Caco-2 (cell line): ENCODE measurements around the gene POLR1A. TPM values are rescaled to one million over a fixed set of nuclear protein-coding genes. Genes with fewer than 3 reads are reported as not detected.
A peak's percentile ranks its signal among the peaks of the same experiment; 100 is the strongest.

ENCODE experiments used
- BruUV-seq: library from RNA; stranded (reverse); fragments of 400-500 nt; replicated peaks from 2 replicates; lab custom pipeline; 2021; lab: Mats Ljungman, UMichigan
- CTCF ChIA-PET: fragments of 300-600 bp; sonication (Branson Sonifier 250); formaldehyde crosslinking; loops from one replicate; lab custom pipeline; 2022; ENCODE audit warnings: antibody characterized with exemption; lab: Charles Lee
- POLR2A ChIA-PET: fragments of 300-600 bp; sonication (Branson Sonifier 250); formaldehyde crosslinking; loops from one replicate; lab custom pipeline; 2022; ENCODE audit warnings: antibody characterized with exemption; lab: Charles Lee
- DNase-seq, 2 experiments: peaks; one replicate each; pipeline versions ENCODE4 v3.0.0 to v3.0.0-alpha.2; 2020 to 2022
- H3K27me3 ChIP-seq: replicated peaks from 2 replicates; pipeline ENCODE4 v1.6.0; 2011; ENCODE audit warnings: low read length; ENCODE audit not compliant: control insufficient read depth, insufficient read depth
- H3K36me3 ChIP-seq: 2 replicates; pipeline ENCODE4 v1.5.1; 2011; ENCODE audit warnings: low read length; ENCODE audit not compliant: control insufficient read depth, insufficient read depth
- H3K4me1 ChIP-seq: fragments of 250-450 bp; sonication (Bioruptor Pico); 2 replicates; pipeline ENCODE4 v1.5.1; 2020; ENCODE audit warnings: mild to moderate bottlenecking
- H3K4me3 ChIP-seq: 2 replicates; pipeline ENCODE4 v1.5.1; 2011; ENCODE audit warnings: low read depth, mild to moderate bottlenecking, control low read depth, low read length
- H3K9me3 ChIP-seq: fragments of 250-450 bp; sonication (Bioruptor Pico); 2 replicates; pipeline ENCODE4 v1.5.1; 2020; ENCODE audit warnings: mild to moderate bottlenecking, moderate library complexity
- H3K27ac Mint-ChIP-seq: one replicate; pipeline ENCODE4 v1.8.0; 2022; ENCODE audit warnings: mixed read lengths; ENCODE audit not compliant: unreplicated experiment
- H3K27me3 Mint-ChIP-seq: one replicate; pipeline ENCODE4 v1.8.0; 2022; ENCODE audit warnings: mixed read lengths; ENCODE audit not compliant: insufficient read depth, unreplicated experiment
- H3K36me3 Mint-ChIP-seq: one replicate; pipeline ENCODE4 v1.8.0; 2022; ENCODE audit warnings: mild to moderate bottlenecking, mixed read lengths; ENCODE audit not compliant: insufficient read depth, unreplicated experiment
- H3K4me1 Mint-ChIP-seq: one replicate; pipeline ENCODE4 v1.8.0; 2022; ENCODE audit warnings: low read depth, mixed read lengths; ENCODE audit not compliant: unreplicated experiment
- H3K4me3 Mint-ChIP-seq: one replicate; pipeline ENCODE4 v1.8.0; 2022; ENCODE audit warnings: mild to moderate bottlenecking, moderate library complexity, mixed read lengths; ENCODE audit not compliant: unreplicated experiment
- H3K9me3 Mint-ChIP-seq: one replicate; pipeline ENCODE4 v1.8.0; 2022; ENCODE audit warnings: mixed read lengths; ENCODE audit not compliant: unreplicated experiment
- intact Hi-C: fragments of 100-400 bp; cut with micrococcal nuclease; formaldehyde crosslinking; loops from one replicate; pipeline ENCODE4 v1.10.0; 2022; ENCODE audit not compliant: unreplicated experiment
- total RNA-seq: library from RNA; stranded (reverse); gene quantifications from 2 replicates; pipeline ENCODE4 v1.2.3, GENCODE V29; 2022
- TF ChIP-seq, protein P1 (sequence below), 2 experiments: fragments of 200-600 bp in 1 of 2; IDR thresholded peaks; 1 replicate in 1 of 2; 2 replicates in 1 of 2; pipeline versions ENCODE4 v1.5.1 to v1.8.0; 2011 to 2022; ENCODE audit warnings: antibody characterized with exemption in 1 of 2, control low read depth in 1 of 2, inconsistent platforms in 1 of 2, low read depth in 1 of 2, low read length in 1 of 2, mild to moderate bottlenecking in 1 of 2, moderate library complexity in 1 of 2; ENCODE audit not compliant: insufficient read depth in 1 of 2, severe bottlenecking in 1 of 2, unreplicated experiment in 1 of 2

POLR1A gene
- total RNA-seq, 1 experiment from 2014 or later: 73.8 TPM

GRCh38 chr2:86001326-86001725, 104.4 kb downstream of the POLR1A start:
- no peak overlapping the region for H3K4me3 ChIP-seq
- DNase-seq: peak in 1 of 2 experiments; percentile 11
- H3K4me3 Mint-ChIP-seq: no peak overlapping the region
- no TSS peak for BruUV-seq
- intact Hi-C loops: no loop called here
- H3K36me3 ChIP-seq: no peaks in the 10 kb centered on the region
- peaks cover 21% of the 10 kb centered on the region for H3K4me1 ChIP-seq
- no peaks in the 10 kb centered on the region for H3K27me3 Mint-ChIP-seq
- H3K9me3 Mint-ChIP-seq: peaks cover 4% of the 10 kb centered on the region
- H3K27me3 ChIP-seq: no peaks in the 10 kb centered on the region
- ChIA-PET POLR2A (no interaction called here), CTCF (no interaction called here)
- H3K9me3 ChIP-seq: peaks cover 3% of the 10 kb centered on the region
- H3K4me1 Mint-ChIP-seq: peaks cover 6% of the 10 kb centered on the region
- no peaks in the 10 kb centered on the region for H3K36me3 Mint-ChIP-seq
- TF ChIP-seq, protein P1, sequence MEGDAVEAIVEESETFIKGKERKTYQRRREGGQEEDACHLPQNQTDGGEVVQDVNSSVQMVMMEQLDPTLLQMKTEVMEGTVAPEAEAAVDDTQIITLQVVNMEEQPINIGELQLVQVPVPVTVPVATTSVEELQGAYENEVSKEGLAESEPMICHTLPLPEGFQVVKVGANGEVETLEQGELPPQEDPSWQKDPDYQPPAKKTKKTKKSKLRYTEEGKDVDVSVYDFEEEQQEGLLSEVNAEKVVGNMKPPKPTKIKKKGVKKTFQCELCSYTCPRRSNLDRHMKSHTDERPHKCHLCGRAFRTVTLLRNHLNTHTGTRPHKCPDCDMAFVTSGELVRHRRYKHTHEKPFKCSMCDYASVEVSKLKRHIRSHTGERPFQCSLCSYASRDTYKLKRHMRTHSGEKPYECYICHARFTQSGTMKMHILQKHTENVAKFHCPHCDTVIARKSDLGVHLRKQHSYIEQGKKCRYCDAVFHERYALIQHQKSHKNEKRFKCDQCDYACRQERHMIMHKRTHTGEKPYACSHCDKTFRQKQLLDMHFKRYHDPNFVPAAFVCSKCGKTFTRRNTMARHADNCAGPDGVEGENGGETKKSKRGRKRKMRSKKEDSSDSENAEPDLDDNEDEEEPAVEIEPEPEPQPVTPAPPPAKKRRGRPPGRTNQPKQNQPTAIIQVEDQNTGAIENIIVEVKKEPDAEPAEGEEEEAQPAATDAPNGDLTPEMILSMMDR (IDR thresholded peaks at IDR 0.05; ENCODE audit: insufficient read depth in 1 of 2, low read depth in 1 of 2, low read length in 1 of 2, severe bottlenecking in 1 of 2, unreplicated experiment in 1 of 2): no peak
- no peak overlapping the region for H3K27ac Mint-ChIP-seq

- Histone ChIP-seq H3K36me3 (no peaks in the 10 kb centered on the region), H3K4me1 (peaks cover 21% of the 10 kb centered on the region), H3K4me3 (no peak overlapping the region), H3K27me3 (no peaks in the 10 kb centered on the region), H3K9me3 (no peaks in the 10 kb centered on the region; the same call in 1 of the 2 replicates)
- Mint-ChIP-seq H3K9me3 (no peaks in the 10 kb centered on the region), H3K36me3 (no peaks in the 10 kb centered on the region), H3K27me3 (no peaks in the 10 kb centered on the region), H3K4me1 (peaks cover 6% of the 10 kb centered on the region), H3K27ac (no peak overlapping the region), H3K4me3 (no peak overlapping the region)
- CTCF ChIA-PET: no interaction called here
- TF ChIP-seq, protein P1 (IDR thresholded peaks at IDR 0.05; ENCODE audit: insufficient read depth in 1 of 2, low read depth in 1 of 2, low read length in 1 of 2, severe bottlenecking in 1 of 2, unreplicated experiment in 1 of 2): no peak
- intact Hi-C loops: no loop called here
- no TSS peak for BruUV-seq
- POLR2A ChIA-PET: no interaction called here
- DNase-seq: peak in 1 of 2 experiments; percentile 10
Observed at GRCh38 chr2:86000938-86001312, 104.8 kb downstream of the POLR1A start.

DNA sequence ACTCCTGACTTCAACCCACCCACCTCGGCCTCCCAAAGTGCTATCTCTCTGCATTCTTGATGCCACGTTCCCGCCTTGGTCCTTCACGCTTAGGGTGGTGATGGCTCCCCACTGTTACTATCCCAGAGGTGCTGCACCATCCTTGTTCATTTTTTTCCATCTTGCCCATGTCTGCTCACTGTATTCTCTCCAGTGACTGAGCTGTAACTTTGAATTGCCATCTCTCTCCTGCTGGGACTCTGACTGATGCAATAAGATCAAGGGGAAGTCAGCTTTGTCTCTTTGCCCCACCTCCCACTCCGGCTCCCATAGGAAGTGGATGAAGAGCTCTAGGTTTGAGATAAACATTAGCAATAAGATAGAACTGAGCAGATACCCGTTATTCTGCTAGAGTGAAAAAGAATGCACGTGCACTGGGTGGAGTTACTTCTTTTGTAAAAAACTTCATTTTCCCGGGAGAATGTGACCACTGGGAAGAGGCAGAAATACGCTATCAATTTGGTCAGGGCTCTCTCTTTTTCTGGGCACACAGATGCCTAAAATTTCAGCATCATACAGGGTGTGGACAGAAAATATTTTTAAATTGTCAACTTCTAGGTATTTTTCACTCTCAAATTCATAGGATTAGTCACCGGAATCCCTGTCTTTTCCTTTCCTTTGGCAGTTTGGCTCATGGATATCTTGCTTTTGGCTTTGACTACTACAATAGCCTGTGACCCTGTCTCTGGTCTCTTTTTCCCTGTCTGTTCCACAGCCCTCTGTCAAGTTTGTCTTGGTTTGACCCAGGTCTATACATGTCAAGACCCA, 105.4 kb downstream of the POLR1A start:
- BruUV-seq: no TSS peak
- Histone ChIP-seq H3K36me3 (no peaks in the 10 kb centered on the region), H3K9me3 (no peaks in the 10 kb centered on the region), H3K27me3 (no peaks in the 10 kb centered on the region), H3K4me3 (no peak overlapping the region), H3K4me1 (peaks cover 21% of the 10 kb centered on the region)
- Mint-ChIP-seq H3K36me3 (no peaks in the 10 kb centered on the region), H3K4me1 (peaks cover 6% of the 10 kb centered on the region), H3K9me3 (no peaks in the 10 kb centered on the region), H3K27ac (peak overlapping the region; percentile 23), H3K4me3 (no peak overlapping the region), H3K27me3 (no peaks in the 10 kb centered on the region)
- intact Hi-C loops: no loop called here
- TF ChIP-seq, protein P1 (IDR thresholded peaks at IDR 0.05; ENCODE audit: insufficient read depth in 1 of 2, low read depth in 1 of 2, low read length in 1 of 2, severe bottlenecking in 1 of 2, unreplicated experiment in 1 of 2): no peak
- CTCF ChIA-PET: no interaction called here
- peak in 1 of 2 experiments; percentile 17 for DNase-seq
- POLR2A ChIA-PET: no interaction called here
